MCF 10A (cell line): ENCODE measurements around the gene NDUFAF8. TPM values are rescaled to one million over a fixed set of nuclear protein-coding genes. Genes with fewer than 3 reads are reported as not detected.

Source experiments
- BruUV-seq: library from RNA; stranded (reverse); fragments of 400-500 nt; replicated peaks from 2 replicates; lab custom pipeline; 2021; lab: Mats Ljungman, UMichigan
- CTCF ChIA-PET: fragments of 300-600 bp; sonication (Branson Sonifier 250); formaldehyde crosslinking; extraction: SDS; loops from one replicate; lab custom pipeline; 2021; ENCODE audit warnings: antibody characterized with exemption, inconsistent platforms; lab: Yijun Ruan, JAX
- POLR2A ChIA-PET: fragments of 300-600, 350-650 bp; sonication (Branson Sonifier 250); formaldehyde crosslinking; extraction: SDS; loops from one replicate; lab custom pipeline; 2020; ENCODE audit warnings: antibody characterized with exemption, inconsistent platforms; lab: Yijun Ruan, JAX
- DNase-seq: peaks from one replicate; pipeline ENCODE4 v3.0.0-alpha.2; 2018; ENCODE audit not compliant: unreplicated experiment
- H3K27ac Mint-ChIP-seq: one replicate; pipeline ENCODE4 v1.8.0; 2022; ENCODE audit warnings: mild to moderate bottlenecking, low read depth, mixed read lengths; ENCODE audit not compliant: unreplicated experiment
- H3K27me3 Mint-ChIP-seq: one replicate; pipeline ENCODE4 v1.8.0; 2022; ENCODE audit warnings: mixed read lengths; ENCODE audit not compliant: insufficient read depth, unreplicated experiment
- H3K36me3 Mint-ChIP-seq: one replicate; pipeline ENCODE4 v1.8.0; 2022; ENCODE audit warnings: mild to moderate bottlenecking, moderate library complexity, mixed read lengths; ENCODE audit not compliant: insufficient read depth, unreplicated experiment
- H3K4me1 Mint-ChIP-seq: one replicate; pipeline ENCODE4 v1.8.0; 2022; ENCODE audit warnings: mixed read lengths; ENCODE audit not compliant: insufficient read depth, unreplicated experiment
- H3K4me3 Mint-ChIP-seq: one replicate; pipeline ENCODE4 v1.8.0; 2022; ENCODE audit warnings: mild to moderate bottlenecking, moderate library complexity, mixed read lengths; ENCODE audit not compliant: unreplicated experiment
- H3K9me3 Mint-ChIP-seq: one replicate; pipeline ENCODE4 v1.8.0; 2022; ENCODE audit warnings: mixed read lengths; ENCODE audit not compliant: unreplicated experiment
- intact Hi-C: fragments of 100-400 bp; cut with micrococcal nuclease; formaldehyde crosslinking; loops from 2 replicates; pipeline ENCODE4 v1.14.1; 2022
- total RNA-seq: library from RNA; stranded (reverse); gene quantifications from 2 replicates; pipeline ENCODE4 v1.2.3, GENCODE V29; 2022
- TF ChIP-seq, protein P1 (sequence below): fragments of 200-600 bp; IDR thresholded peaks from one replicate; pipeline ENCODE4 v1.8.0; 2022; ENCODE audit warnings: antibody characterized with exemption, mild to moderate bottlenecking; ENCODE audit not compliant: unreplicated experiment

Gene NDUFAF8
- total RNA-seq, 1 experiment from 2014 or later: 95.0 TPM

DNA sequence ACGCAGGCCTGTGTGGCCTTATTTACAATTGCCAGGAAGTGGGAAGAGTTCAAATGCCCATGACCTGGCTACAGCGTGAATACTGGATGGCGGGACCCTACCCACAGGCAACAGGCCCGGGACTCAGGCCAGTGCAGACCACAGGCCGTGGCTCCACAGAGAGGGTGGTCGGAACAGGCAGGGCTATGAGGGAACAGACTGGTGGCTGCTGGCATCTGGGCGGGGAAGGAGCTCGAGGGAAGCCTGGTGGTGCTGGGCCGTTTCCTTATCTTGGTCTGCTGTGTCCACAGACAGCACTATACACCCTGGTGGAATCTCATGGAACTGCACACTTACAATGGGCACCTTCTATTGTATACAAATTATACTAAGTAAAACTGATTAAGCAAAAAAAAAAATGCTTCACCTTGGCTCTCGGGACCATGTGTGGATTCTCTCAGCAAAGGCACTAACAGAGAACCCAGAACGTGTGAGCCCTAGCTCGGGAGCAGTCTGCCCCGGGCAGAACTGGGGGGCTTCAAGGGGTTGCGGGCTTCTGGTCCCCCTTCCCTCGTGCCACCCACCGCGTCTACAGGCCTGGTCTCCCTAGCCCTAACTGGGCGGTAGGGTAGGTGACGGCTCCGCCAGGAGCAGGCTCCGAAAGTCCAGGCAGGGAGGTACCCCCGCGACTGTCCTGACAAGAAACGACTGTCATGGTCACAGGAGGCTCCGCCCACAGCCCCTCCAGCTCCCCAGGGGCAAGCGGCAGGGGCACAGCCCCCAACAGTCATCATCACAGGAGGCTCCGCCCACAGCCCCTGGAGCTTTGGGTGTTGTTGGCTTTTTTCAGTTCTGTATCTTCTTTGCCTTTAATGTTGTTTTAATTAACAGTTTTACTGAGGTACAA lies 38.2 kb upstream of the NDUFAF8 start:
- H3K27me3 Mint-ChIP-seq: no peaks in the 10 kb centered on the region
- H3K27ac Mint-ChIP-seq: no peak overlapping the region
- no peaks in the 10 kb centered on the region for H3K4me1 Mint-ChIP-seq
- BruUV-seq: no TSS peak
- intact Hi-C loops: loop anchor here (2.0 kb wide), 1 partner anchor 58 kb away; no protein-coding TSS in a partner anchor
- ChIA-PET POLR2A (no interaction called here), CTCF (interaction anchor here (0.6 to 1.9 kb wide), 7 partner anchors 10 to 212 kb away, joined by 3 to 7 read pairs (median 5); no protein-coding TSS in a partner anchor)
- TF ChIP-seq, protein P1, sequence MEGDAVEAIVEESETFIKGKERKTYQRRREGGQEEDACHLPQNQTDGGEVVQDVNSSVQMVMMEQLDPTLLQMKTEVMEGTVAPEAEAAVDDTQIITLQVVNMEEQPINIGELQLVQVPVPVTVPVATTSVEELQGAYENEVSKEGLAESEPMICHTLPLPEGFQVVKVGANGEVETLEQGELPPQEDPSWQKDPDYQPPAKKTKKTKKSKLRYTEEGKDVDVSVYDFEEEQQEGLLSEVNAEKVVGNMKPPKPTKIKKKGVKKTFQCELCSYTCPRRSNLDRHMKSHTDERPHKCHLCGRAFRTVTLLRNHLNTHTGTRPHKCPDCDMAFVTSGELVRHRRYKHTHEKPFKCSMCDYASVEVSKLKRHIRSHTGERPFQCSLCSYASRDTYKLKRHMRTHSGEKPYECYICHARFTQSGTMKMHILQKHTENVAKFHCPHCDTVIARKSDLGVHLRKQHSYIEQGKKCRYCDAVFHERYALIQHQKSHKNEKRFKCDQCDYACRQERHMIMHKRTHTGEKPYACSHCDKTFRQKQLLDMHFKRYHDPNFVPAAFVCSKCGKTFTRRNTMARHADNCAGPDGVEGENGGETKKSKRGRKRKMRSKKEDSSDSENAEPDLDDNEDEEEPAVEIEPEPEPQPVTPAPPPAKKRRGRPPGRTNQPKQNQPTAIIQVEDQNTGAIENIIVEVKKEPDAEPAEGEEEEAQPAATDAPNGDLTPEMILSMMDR: peak; percentile 54
- H3K36me3 Mint-ChIP-seq: peaks cover 19% of the 10 kb centered on the region
- H3K4me3 Mint-ChIP-seq: no peak overlapping the region
- no peaks in the 10 kb centered on the region for H3K9me3 Mint-ChIP-seq
- peak; percentile 63 for DNase-seq

DNA sequence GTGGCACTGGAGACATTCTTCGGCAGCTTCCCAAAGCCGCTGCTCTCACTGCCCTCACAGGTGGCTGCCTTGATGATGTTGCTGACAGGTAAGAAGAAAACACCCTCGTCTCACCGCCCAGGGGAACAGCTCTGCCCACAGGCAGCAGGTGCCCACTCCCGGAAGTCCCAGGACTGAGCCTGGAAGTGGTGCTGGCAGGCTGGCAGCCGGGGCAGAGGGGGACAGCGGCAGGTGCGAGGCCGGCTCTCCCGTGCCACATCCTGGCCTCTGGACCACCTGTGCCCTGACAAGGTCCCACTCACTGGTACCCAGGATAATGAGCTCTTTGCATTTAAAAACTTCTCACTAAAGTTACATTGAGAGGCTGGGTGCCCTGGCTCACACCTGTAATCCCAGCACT lies 36.8 kb upstream of the NDUFAF8 start:
- BruUV-seq: no TSS peak
- intact Hi-C loops: no loop called here
- Mint-ChIP-seq H3K27ac (no peak overlapping the region), H3K36me3 (peaks cover 19% of the 10 kb centered on the region), H3K9me3 (no peaks in the 10 kb centered on the region), H3K4me1 (no peaks in the 10 kb centered on the region), H3K27me3 (no peaks in the 10 kb centered on the region), H3K4me3 (no peak overlapping the region)
- ChIA-PET CTCF (interaction anchor here (0.6 kb wide), 2 partner anchors 22 to 100 kb away, joined by 3 to 4 read pairs; no protein-coding TSS in a partner anchor), POLR2A (no interaction called here)
- TF ChIP-seq, protein P1: no peak
- no peak for DNase-seq

DNA sequence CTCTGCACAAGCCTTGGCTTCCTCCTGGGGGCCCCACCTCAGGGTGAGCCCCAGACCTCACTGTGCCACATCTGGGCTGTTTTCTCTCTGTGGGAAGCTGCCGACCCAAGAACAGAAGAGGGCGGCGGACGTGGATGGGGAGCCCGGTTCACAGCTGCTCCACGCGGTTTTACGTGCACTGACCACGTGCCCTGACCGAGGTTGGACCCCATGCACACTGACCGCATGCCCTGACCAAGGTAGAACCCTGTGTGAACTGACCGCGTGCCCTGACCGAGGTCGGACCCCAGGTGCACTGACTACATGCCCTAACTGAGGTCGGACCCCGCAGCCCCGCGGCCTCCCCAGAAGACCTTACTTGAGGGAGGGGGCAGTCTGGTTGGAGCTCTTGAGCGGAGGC lies 36.0 kb upstream of the NDUFAF8 start:
- Mint-ChIP-seq H3K27ac (no peak overlapping the region), H3K4me3 (no peak overlapping the region), H3K27me3 (no peaks in the 10 kb centered on the region), H3K9me3 (no peaks in the 10 kb centered on the region), H3K4me1 (no peaks in the 10 kb centered on the region), H3K36me3 (peaks cover 19% of the 10 kb centered on the region)
- no TSS peak for BruUV-seq
- ChIA-PET POLR2A (no interaction called here), CTCF (interaction anchor here (0.6 kb wide), 1 partner anchor 23 kb away, joined by 3 read pairs; no protein-coding TSS in a partner anchor)
- TF ChIP-seq, protein P1: no peak
- DNase-seq: no peak
- intact Hi-C loops: no loop called here

GRCh38 chr17:81204578-81204977 lies 34.5 kb upstream of the NDUFAF8 start:
- POLR2A ChIA-PET: interaction anchor here (0.5 to 0.9 kb wide), 2 partner anchors 23 to 31 kb away, joined by 3 read pairs; no protein-coding TSS in a partner anchor
- intact Hi-C loops: no loop called here
- DNase-seq: no peak
- H3K9me3 Mint-ChIP-seq: no peaks in the 10 kb centered on the region
- no peaks in the 10 kb centered on the region for H3K27me3 Mint-ChIP-seq
- H3K4me3 Mint-ChIP-seq: no peak overlapping the region
- CTCF ChIA-PET: no interaction called here
- H3K36me3 Mint-ChIP-seq: peaks cover 12% of the 10 kb centered on the region
- H3K27ac Mint-ChIP-seq: no peak overlapping the region
- TF ChIP-seq, protein P1: no peak
- no peaks in the 10 kb centered on the region for H3K4me1 Mint-ChIP-seq
- BruUV-seq: no TSS peak
